G401.6 (cell line): ENCODE data around the gene ROBO2.

Source experiments
- FAIRE-seq: peaks from 2 replicates; lab custom pipeline; 2012; peaks lifted over from hg19 to GRCh38; lab: Jason Lieb, UNC

ROBO2 gene

GRCh38 chr3:77590191-77590590 is 550.3 kb downstream of the ROBO2 start:
- FAIRE-seq, result no peak

GRCh38 chr3:77595371-77595870 is 555.5 kb downstream of the ROBO2 start:
- no peak for FAIRE-seq

- no peak for FAIRE-seq
These were observed 560.0 kb downstream of the ROBO2 start for GRCh38 chr3:77599948-77600347.

- no peak for FAIRE-seq
These were observed 562.0 kb downstream of the ROBO2 start for GRCh38 chr3:77601823-77602415.

- FAIRE-seq, result no peak
These were observed 562.8 kb downstream of the ROBO2 start for GRCh38 chr3:77602722-77603121.

GRCh38 chr3:77605308-77605707 is 565.4 kb downstream of the ROBO2 start:
- FAIRE-seq, result no peak

- no peak for FAIRE-seq
These were observed 566.0 kb downstream of the ROBO2 start for GRCh38 chr3:77605865-77606264.

GRCh38 chr3:77606372-77606771 is 566.5 kb downstream of the ROBO2 start:
- FAIRE-seq, result no peak

- no peak for FAIRE-seq
These were observed 578.8 kb downstream of the ROBO2 start for GRCh38 chr3:77618686-77619085.

- no peak for FAIRE-seq
These were observed 580.1 kb downstream of the ROBO2 start for GRCh38 chr3:77620009-77620408.

- no peak for FAIRE-seq
These were observed 583.6 kb downstream of the ROBO2 start for GRCh38 chr3:77623500-77623899.

- FAIRE-seq, result no peak
These were observed 586.3 kb downstream of the ROBO2 start for GRCh38 chr3:77626157-77626556.

GRCh38 chr3:77648214-77648613 is 608.3 kb downstream of the ROBO2 start:
- FAIRE-seq, result no peak

GRCh38 chr3:77648664-77649063 is 608.8 kb downstream of the ROBO2 start:
- no peak for FAIRE-seq

GRCh38 chr3:77652624-77653023 is 612.7 kb downstream of the ROBO2 start:
- FAIRE-seq, result no peak

GRCh38 chr3:77655396-77655795 is 615.5 kb downstream of the ROBO2 start:
- FAIRE-seq, result no peak

- no peak for FAIRE-seq
These were observed 620.8 kb downstream of the ROBO2 start for GRCh38 chr3:77660718-77661117.

GRCh38 chr3:77667901-77668300 is 628.0 kb downstream of the ROBO2 start:
- no peak for FAIRE-seq

GRCh38 chr3:77668376-77668775 is 628.5 kb downstream of the ROBO2 start:
- FAIRE-seq, result no peak

GRCh38 chr3:77672016-77672415 is 632.1 kb downstream of the ROBO2 start:
- no peak for FAIRE-seq

GRCh38 chr3:77682162-77682561 is 642.3 kb downstream of the ROBO2 start:
- FAIRE-seq, result no peak

GRCh38 chr3:77684115-77684514 is 644.2 kb downstream of the ROBO2 start:
- peak; percentile 30 for FAIRE-seq

GRCh38 chr3:77685713-77686112 is 645.8 kb downstream of the ROBO2 start:
- FAIRE-seq, result no peak

- FAIRE-seq, result no peak
These were observed 646.7 kb downstream of the ROBO2 start for GRCh38 chr3:77686560-77686959.

GRCh38 chr3:77687545-77687944 is 647.6 kb downstream of the ROBO2 start:
- FAIRE-seq, result no peak
